ENCODE data around the gene COL27A1.
A peak's percentile ranks its signal among the peaks of the same experiment; 100 is the strongest.

COL27A1 gene

GRCh38 chr9:114151426-114151956 is 3.8 kb upstream of the COL27A1 start:
- no peak for DNase-seq (ENCODE audit: low read depth, low spot score)
- TF ChIP-seq SUZ12 (IDR thresholded peaks at IDR 0.05; ENCODE audit: extremely low read depth, insufficient read depth, insufficient read length), result no peak
- no peak for TF ChIP-seq YY1 (IDR thresholded peaks at IDR 0.05; ENCODE audit: insufficient read depth, insufficient read length)
- no peak for TF ChIP-seq ZNF274 (IDR thresholded peaks at IDR 0.05; ENCODE audit: low read depth, low read length)
- Histone ChIP-seq H3K36me3 (ENCODE audit: insufficient read depth, insufficient read length, low read length) (no peaks in the 10 kb centered on the region), H3K4me3 (ENCODE audit: insufficient read length, low read depth) (no peak overlapping the region), H3K9ac (ENCODE audit: insufficient read length, low read depth) (no peak overlapping the region), H3K27me3 (ENCODE audit: insufficient read depth, insufficient read length) (peaks cover 25% of the 10 kb centered on the region), H3K4me1 (ENCODE audit: insufficient read depth, insufficient read length) (peaks cover 15% of the 10 kb centered on the region), H3K9me3 (ENCODE audit: insufficient read depth, low read length) (no peaks in the 10 kb centered on the region)

- Histone ChIP-seq H3K9ac (ENCODE audit: insufficient read length, low read depth) (peak overlapping the region; percentile 68), H3K36me3 (ENCODE audit: insufficient read depth, insufficient read length, low read length) (peaks cover 20% of the 10 kb centered on the region), H3K4me3 (ENCODE audit: insufficient read length, low read depth) (peak overlapping the region; percentile 79), H3K27me3 (ENCODE audit: insufficient read depth, insufficient read length) (peaks cover 17% of the 10 kb centered on the region), H3K9me3 (ENCODE audit: insufficient read depth, low read length) (no peaks in the 10 kb centered on the region), H3K4me1 (ENCODE audit: insufficient read depth, insufficient read length) (peaks cover 29% of the 10 kb centered on the region)
- no peak for TF ChIP-seq YY1 (IDR thresholded peaks at IDR 0.05; ENCODE audit: insufficient read depth, insufficient read length)
- no peak for TF ChIP-seq ZNF274 (IDR thresholded peaks at IDR 0.05; ENCODE audit: low read depth, low read length)
- TF ChIP-seq SUZ12 (IDR thresholded peaks at IDR 0.05; ENCODE audit: extremely low read depth, insufficient read depth, insufficient read length), result no peak
- peak; percentile 56 for DNase-seq (ENCODE audit: low read depth, low spot score)
Measured at GRCh38 chr9:114153761-114154599, 1.4 kb upstream of the COL27A1 start.

- no peak for DNase-seq (ENCODE audit: low read depth, low spot score)
- Histone ChIP-seq H3K4me1 (ENCODE audit: insufficient read depth, insufficient read length) (peaks cover 32% of the 10 kb centered on the region), H3K27me3 (ENCODE audit: insufficient read depth, insufficient read length) (peaks cover 17% of the 10 kb centered on the region), H3K9me3 (ENCODE audit: insufficient read depth, low read length) (no peaks in the 10 kb centered on the region), H3K4me3 (ENCODE audit: insufficient read length, low read depth) (peak overlapping the region; percentile 79), H3K9ac (ENCODE audit: insufficient read length, low read depth) (peak overlapping the region; percentile 62), H3K36me3 (ENCODE audit: insufficient read depth, insufficient read length, low read length) (peaks cover 24% of the 10 kb centered on the region)
- TF ChIP-seq ZNF274 (IDR thresholded peaks at IDR 0.05; ENCODE audit: low read depth, low read length), result no peak
- TF ChIP-seq SUZ12 (IDR thresholded peaks at IDR 0.05; ENCODE audit: extremely low read depth, insufficient read depth, insufficient read length), result no peak
- TF ChIP-seq YY1 (IDR thresholded peaks at IDR 0.05; ENCODE audit: insufficient read depth, insufficient read length), result no peak
Measured at GRCh38 chr9:114154600-114155102, 686 bp upstream of the COL27A1 start.

GRCh38 chr9:114155995-114156656 is 789 bp downstream of the COL27A1 start:
- no peak for DNase-seq (ENCODE audit: low read depth, low spot score)
- TF ChIP-seq YY1 (IDR thresholded peaks at IDR 0.05; ENCODE audit: insufficient read depth, insufficient read length) (no peak), ZNF274 (IDR thresholded peaks at IDR 0.05; ENCODE audit: low read depth, low read length) (no peak), SUZ12 (IDR thresholded peaks at IDR 0.05; ENCODE audit: extremely low read depth, insufficient read depth, insufficient read length) (no peak)
- Histone ChIP-seq H3K9ac (ENCODE audit: insufficient read length, low read depth) (peak overlapping the region; percentile 82), H3K4me3 (ENCODE audit: insufficient read length, low read depth) (peak overlapping the region; percentile 49), H3K9me3 (ENCODE audit: insufficient read depth, low read length) (no peaks in the 10 kb centered on the region), H3K4me1 (ENCODE audit: insufficient read depth, insufficient read length) (peaks cover 24% of the 10 kb centered on the region), H3K36me3 (ENCODE audit: insufficient read depth, insufficient read length, low read length) (peaks cover 33% of the 10 kb centered on the region), H3K27me3 (ENCODE audit: insufficient read depth, insufficient read length) (peaks cover 17% of the 10 kb centered on the region)

GRCh38 chr9:114156657-114157421 is 1.5 kb downstream of the COL27A1 start:
- Histone ChIP-seq H3K9ac (ENCODE audit: insufficient read length, low read depth) (peak overlapping the region; percentile 82), H3K27me3 (ENCODE audit: insufficient read depth, insufficient read length) (peaks cover 17% of the 10 kb centered on the region), H3K36me3 (ENCODE audit: insufficient read depth, insufficient read length, low read length) (peaks cover 40% of the 10 kb centered on the region), H3K9me3 (ENCODE audit: insufficient read depth, low read length) (no peaks in the 10 kb centered on the region), H3K4me1 (ENCODE audit: insufficient read depth, insufficient read length) (peaks cover 27% of the 10 kb centered on the region), H3K4me3 (ENCODE audit: insufficient read length, low read depth) (peak overlapping the region; percentile 49)
- DNase-seq (ENCODE audit: low read depth, low spot score), result no peak
- TF ChIP-seq SUZ12 (IDR thresholded peaks at IDR 0.05; ENCODE audit: extremely low read depth, insufficient read depth, insufficient read length) (no peak), ZNF274 (IDR thresholded peaks at IDR 0.05; ENCODE audit: low read depth, low read length) (no peak), YY1 (IDR thresholded peaks at IDR 0.05; ENCODE audit: insufficient read depth, insufficient read length) (no peak)

- Histone ChIP-seq H3K36me3 (ENCODE audit: insufficient read depth, insufficient read length, low read length) (peaks cover 48% of the 10 kb centered on the region), H3K9ac (ENCODE audit: insufficient read length, low read depth) (peak overlapping the region; percentile 27), H3K4me3 (ENCODE audit: insufficient read length, low read depth) (no peak overlapping the region), H3K9me3 (ENCODE audit: insufficient read depth, low read length) (no peaks in the 10 kb centered on the region), H3K4me1 (ENCODE audit: insufficient read depth, insufficient read length) (peaks cover 33% of the 10 kb centered on the region), H3K27me3 (ENCODE audit: insufficient read depth, insufficient read length) (peaks cover 16% of the 10 kb centered on the region)
- no peak for TF ChIP-seq ZNF274 (IDR thresholded peaks at IDR 0.05; ENCODE audit: low read depth, low read length)
- TF ChIP-seq YY1 (IDR thresholded peaks at IDR 0.05; ENCODE audit: insufficient read depth, insufficient read length), result no peak
- TF ChIP-seq SUZ12 (IDR thresholded peaks at IDR 0.05; ENCODE audit: extremely low read depth, insufficient read depth, insufficient read length), result no peak
- no peak for DNase-seq (ENCODE audit: low read depth, low spot score)
Measured at GRCh38 chr9:114157516-114158176, 2.3 kb downstream of the COL27A1 start.

Measured in NT2/D1 (cell line).